Activated CD4-positive, CD25-positive, alpha-beta regulatory T cell treated with anti-CD3 and anti-CD28 coated beads, Interleukin-2, amount 50 U/mL, for 16 hours (primary cell): ENCODE measurements around the gene C5orf46.
"Not testable (repeated sequence)": the region's sequence is repeated elsewhere in the genome, so short reads cannot be mapped to it uniquely, and the experiment has no call there.

Source experiments
- DNase-seq: peaks from one replicate; pipeline ENCODE4 v3.0.0-alpha.2; 2020; ENCODE audit warnings: low read depth, low spot score

C5orf46 gene

GRCh38 chr5:147893820-147894219, 12.5 kb downstream of the C5orf46 start:
- DNase-seq = no peak

GRCh38 chr5:147892696-147893296, 13.5 kb downstream of the C5orf46 start:
- DNase-seq = no peak

DNA sequence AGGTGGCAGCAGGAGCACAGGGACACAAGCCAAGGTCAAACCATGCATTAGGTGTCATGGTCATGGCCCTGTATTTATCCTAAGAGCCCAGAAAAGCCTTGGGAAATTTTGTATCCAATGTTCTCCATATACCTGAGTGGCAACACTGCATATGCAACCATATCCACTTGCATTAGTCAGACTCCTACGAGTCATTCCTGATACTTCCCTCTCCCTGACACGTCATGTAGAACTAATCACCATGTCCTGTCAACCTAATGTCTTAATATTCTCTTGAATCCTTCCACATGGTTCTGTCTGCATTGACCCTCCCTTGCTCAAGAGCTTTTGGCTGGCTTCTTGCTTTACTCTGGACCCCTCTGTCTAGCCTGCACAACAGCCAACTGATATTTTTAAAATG, 18.4 kb downstream of the C5orf46 start:
- DNase-seq = no peak

DNA sequence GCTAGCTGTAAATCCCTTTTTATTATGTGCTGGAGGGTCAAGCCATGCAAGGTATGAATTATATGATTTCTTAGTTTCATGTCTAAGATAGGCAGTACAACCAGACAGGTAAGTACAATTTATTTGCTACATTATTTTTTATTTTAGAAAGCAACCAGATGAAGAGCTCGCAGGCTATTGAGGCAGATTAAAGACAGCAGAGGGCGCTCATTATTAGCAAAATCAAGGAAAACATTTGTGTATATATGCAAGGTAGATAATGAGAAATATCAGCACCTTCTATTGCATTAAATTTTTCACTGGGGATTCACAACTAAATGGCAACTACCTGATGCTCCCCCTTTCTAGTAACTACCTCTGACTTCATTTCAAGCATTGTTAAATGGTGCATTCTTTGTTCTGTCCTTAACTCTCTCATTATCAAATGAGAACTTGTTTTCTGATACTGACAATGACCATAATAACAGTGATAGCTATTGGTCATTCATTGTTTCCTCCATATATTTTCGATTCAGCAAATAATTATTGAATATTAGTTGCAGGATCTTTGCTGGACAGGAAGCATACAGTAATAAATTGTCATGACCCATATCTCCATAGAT, 19.2 kb downstream of the C5orf46 start:
- DNase-seq = no peak

DNA sequence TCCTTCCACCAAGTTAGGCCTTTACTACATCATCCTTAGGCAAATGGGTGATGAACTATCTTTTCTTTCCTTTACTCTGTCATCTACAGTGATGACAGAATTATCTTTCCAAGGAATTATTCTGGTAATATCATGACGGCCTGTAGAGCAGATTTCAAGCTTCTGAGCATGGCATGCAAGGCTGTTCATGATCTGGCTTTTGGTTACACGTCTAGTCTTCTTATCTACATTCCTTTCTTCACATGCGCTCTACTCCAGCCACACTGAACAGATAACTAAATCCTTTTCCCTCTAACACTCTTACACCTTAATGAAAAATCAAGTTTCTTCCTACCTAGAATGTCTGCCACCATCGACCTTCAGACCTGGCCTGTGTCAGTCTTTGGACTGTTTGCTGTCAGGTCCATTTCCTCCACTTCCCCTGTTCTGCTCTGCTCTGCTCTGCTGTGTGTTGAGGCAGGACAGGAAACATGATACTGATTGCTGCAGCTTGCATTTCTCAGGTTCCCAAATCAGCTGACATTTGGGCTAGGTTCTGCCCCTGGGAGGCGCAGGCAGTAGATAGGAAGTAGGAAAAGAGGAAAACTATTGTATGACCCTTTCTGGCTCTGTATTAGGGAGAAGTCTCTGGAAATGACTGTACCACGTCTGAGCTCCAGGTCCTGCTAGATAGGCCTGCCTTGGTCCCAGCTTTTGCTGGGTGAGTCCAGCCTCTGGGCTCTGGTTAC, 23.6 kb downstream of the C5orf46 start:
- DNase-seq = no peak

DNA sequence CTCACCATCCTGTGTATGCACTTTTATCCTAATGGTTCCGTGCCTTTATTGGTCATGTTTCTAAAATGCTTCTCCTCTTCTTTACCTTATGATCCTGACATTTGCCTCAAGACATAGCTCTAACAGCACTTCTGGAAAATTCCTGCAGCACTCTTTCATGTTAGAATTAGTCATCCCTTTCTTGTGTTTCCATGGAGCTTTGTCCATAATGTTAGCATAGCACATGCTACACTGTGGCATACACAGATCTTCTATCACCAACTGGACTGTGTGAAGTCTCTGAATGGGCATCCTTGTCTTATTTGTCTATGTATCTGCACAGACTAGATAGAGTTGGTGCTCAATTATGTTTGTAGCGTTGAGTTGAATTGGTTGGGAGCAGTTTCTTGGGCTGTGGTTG, 25.9 kb downstream of the C5orf46 start:
- DNase-seq = no peak

DNA sequence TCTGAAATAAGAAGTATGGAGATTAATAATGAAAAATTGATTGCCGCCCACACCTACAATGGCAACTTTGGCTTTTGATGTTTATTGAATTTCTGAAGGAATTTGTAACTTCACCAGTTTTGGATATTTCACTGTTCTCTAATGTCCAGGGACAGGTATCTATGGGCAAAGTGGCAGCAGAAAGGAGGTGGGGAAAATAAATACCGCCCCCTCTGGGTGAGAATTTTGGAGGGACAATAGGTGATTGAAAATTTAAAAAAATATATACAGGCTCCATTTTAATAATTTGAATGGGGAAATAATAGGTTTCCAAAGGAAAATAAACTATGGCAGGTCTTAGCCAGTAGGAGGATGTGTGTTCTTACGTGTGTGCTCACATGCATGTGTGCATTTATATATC, 26.6 kb downstream of the C5orf46 start:
- DNase-seq = no peak

- DNase-seq = no peak
Measured at GRCh38 chr5:147878066-147878759, 28.1 kb downstream of the C5orf46 start, which contains the start of gene SCGB3A2. Gene SCGB3A2 (plus strand): TSS chr5:147878711. CDS start chr5:147878804, 93 bp downstream.

DNA sequence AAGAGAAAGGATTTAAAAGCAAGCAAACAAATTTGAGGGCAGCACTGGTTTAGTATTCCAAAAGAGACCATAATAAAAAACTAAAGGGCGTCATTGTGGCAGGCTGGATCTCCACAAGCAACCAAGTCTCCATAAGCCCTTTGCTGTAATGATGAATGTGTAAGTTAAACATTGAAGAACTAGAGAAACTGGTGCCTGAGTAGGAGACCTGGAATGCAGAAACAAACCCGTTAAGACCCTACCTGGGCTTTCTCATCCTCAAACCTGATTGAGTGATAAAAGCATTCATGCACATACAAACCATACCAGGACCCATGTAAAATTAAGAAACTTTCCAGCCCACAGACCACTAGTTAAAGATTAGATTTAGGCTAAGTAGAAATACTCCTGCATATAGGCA, 29.7 kb downstream of the C5orf46 start:
- DNase-seq = no peak

- no peak for DNase-seq
Measured at GRCh38 chr5:147876141-147876540, 30.2 kb downstream of the C5orf46 start.

DNA sequence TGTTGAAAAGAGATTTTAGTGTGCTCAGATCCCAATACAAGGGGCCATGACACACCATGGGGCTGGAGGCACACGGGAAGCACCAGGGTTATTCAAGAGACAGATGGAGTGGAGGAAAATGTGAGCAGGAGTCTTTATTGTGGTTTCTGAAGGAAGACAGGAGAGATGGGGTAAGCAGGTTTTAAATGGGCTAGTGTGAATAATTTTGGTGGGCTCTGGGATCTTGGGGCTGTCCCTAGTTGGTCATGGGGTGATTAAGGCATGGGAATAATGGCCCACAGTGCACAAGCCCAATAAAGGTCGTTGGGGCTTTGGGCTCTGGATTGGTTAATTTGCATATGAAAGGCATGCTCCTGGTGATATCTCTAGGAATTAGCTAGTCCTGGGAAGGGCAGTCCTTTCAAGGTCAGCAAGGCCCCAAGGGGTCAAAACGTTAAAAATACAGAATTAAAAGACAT, 31.4 kb downstream of the C5orf46 start:
- no peak for DNase-seq

DNA sequence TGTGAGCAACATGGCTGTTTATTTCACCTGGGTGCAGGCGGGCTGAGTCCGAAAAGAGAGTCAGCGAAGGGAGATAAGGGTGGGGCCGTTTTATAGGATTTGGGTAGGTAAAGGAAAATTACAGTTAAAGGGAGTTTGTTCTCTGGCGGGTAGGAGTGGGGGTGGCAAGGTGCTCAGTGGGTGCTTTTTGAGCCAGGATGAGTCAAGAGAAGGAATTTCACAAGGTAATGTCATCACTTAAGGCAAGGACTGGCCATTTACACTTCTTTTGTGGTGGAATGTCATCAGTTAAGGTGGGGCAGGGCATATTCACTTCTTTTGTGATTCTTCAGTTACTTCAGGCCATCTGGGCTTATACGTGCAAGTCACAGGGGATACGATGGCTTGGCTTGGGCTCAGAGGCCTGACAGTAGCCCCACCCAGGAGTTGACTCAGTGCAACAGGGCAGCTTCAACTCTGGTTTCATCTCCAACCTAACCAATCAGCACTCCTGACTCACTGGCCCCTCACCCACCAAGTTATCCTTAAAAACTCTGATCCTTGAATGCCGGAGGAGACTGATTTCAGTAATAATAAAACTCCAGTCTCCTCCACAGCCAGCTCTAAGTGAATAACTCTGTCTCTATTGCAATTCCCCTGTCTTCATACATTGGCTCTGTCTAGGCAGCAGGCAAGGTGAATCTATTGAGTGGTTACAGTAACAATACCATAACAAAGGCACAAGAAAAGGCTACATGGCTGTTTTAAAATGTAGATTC, 32.0 kb downstream of the C5orf46 start:
- DNase-seq = not testable (repeated sequence)

- DNase-seq = not testable (repeated sequence)
Measured at GRCh38 chr5:147872744-147873435, 33.4 kb downstream of the C5orf46 start.

GRCh38 chr5:147871980-147872549, 34.3 kb downstream of the C5orf46 start:
- DNase-seq = not testable (repeated sequence)

GRCh38 chr5:147869892-147870291, 36.4 kb downstream of the C5orf46 start:
- DNase-seq = not testable (repeated sequence)

- DNase-seq = no peak
Measured at GRCh38 chr5:147869112-147869511, 37.2 kb downstream of the C5orf46 start.

DNA sequence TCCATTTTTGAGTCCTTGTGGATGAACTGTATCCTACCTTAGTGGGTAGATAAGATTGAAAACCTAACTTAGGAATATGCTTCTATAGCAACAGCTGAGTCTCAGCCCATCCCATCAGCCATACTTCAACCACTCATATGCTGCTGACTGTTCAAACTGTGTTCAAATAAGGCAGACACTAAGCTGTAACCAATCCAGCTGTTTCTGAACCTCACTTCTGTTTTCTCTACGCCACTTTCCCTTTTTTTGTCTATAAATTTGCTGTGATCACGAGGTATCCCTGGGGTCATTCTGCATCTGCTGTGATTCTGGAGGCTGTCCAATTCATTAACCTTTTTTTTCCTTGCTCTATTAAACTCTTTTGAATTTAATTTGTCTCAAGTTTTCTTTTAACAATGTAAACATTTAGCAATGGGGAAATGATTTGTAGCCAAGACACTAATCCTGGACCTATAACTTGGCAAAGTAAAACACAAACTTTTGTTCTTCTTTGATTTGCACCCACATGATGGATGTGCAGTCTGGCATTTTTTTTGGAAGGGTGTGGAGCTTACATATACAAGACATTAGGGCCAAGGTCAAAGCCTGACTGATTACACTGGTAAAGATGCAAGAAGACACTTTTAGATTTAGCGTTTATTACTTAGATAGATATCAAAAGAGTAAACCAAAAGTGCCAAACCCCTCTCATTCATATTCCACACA, 42.7 kb downstream of the C5orf46 start:
- DNase-seq = no peak

DNA sequence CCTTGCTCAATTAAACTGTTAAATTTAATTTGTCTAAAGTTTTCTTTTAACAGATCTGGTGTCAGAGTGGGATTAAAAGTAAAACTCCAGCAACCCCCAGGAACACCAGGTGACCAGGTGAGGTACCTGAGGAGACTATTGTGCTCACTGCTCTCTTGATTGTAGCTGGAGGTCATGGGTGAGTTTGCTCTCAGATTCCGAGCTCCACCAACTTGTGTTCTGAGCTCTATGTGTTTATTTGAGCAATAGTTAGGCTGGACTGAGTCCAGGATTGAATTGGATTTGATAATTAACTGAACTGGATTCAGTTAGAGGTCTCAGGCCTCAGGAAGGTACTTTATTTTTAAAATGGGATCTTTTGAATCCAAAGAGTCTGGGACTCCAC, 45.7 kb downstream of the C5orf46 start:
- DNase-seq = no peak

GRCh38 chr5:147859962-147860640, 46.2 kb downstream of the C5orf46 start:
- no peak for DNase-seq
